ENCODE data around the gene TRAF6. TPM values are rescaled to one million over a fixed set of nuclear protein-coding genes. Genes with fewer than 3 reads are reported as not detected.
A peak's percentile ranks its signal among the peaks of the same experiment; 100 is the strongest.

The TRAF6 gene
- total and polyA plus RNA-seq, 10 of the 15 experiments (the other 5 are each of a cell fraction or from before 2014, with no cell fraction given): 1.4 to 10.9 (median 7.0) TPM

GRCh38 chr11:36441610-36442208, 68.4 kb downstream of the TRAF6 start (continued):
- TF ChIP-seq GABPA (IDR thresholded peaks at IDR 0.05; ENCODE audit: low read depth) (0 out of 2 replicates have a peak, but pooled peaks have one; percentile 8), KDM1A (IDR thresholded peaks at IDR 0.05; ENCODE audit: borderline replicate concordance) (no peak), SKIL (IDR thresholded peaks at IDR 0.05; ENCODE audit: low read depth, poor library complexity, severe bottlenecking) (no peak), SP1 (IDR thresholded peaks at IDR 0.05; ENCODE audit: low read depth, low read length) (no peak), CHD1 (IDR thresholded peaks at IDR 0.05; ENCODE audit: low read depth, low read length) (no peak), JUNB (IDR thresholded peaks at IDR 0.05) (peak; percentile 84), ETV6 (conservative IDR thresholded peaks at IDR 0.05 in 1 of 2, IDR thresholded peaks at IDR 0.05 in 1 of 2; ENCODE audit: borderline replicate concordance in 1 of 2, low read depth in 1 of 2) (peak in 1 of 2 experiments; percentile 69; a peak in 2 of 4 replicates), MEF2A (IDR thresholded peaks at IDR 0.05; ENCODE audit: insufficient read depth, low read depth, low read length) (peak; percentile 94), NRF1 (conservative IDR thresholded peaks at IDR 0.05; ENCODE audit: low read depth, low read length) (no peak), CBX5 (IDR thresholded peaks at IDR 0.05; ENCODE audit: low read depth) (peak; percentile 80), DPF2 (IDR thresholded peaks at IDR 0.05) (no peak), POLR2AphosphoS5 (IDR thresholded peaks at IDR 0.05; ENCODE audit: low read length) (no peak), TCF12 (IDR thresholded peaks at IDR 0.05; ENCODE audit: low read depth, low read length) (0 out of 2 replicates have a peak, but pooled peaks have one; percentile 34), TCF7 (IDR thresholded peaks at IDR 0.05; ENCODE audit: borderline replicate concordance) (no peak), IKZF1 (conservative IDR thresholded peaks at IDR 0.05) (peak; percentile 49), MTA3 (IDR thresholded peaks at IDR 0.05; ENCODE audit: borderline replicate concordance, low read length) (0 out of 2 replicates have a peak, but pooled peaks have one; percentile 39), PAX5 (IDR thresholded peaks at IDR 0.05; ENCODE audit: borderline replicate concordance, low read depth, low read length) (0 out of 2 replicates have a peak, but pooled peaks have one; percentile 12), MEF2B (IDR thresholded peaks at IDR 0.05; ENCODE audit: partially characterized antibody, poor library complexity, severe bottlenecking) (peak; percentile 47)
- TF ChIP-seq, protein P1, sequence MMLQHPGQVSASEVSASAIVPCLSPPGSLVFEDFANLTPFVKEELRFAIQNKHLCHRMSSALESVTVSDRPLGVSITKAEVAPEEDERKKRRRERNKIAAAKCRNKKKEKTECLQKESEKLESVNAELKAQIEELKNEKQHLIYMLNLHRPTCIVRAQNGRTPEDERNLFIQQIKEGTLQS (IDR thresholded peaks at IDR 0.05; ENCODE audit: borderline replicate concordance, extremely low read depth, low read depth, low read length): no peak
- TF ChIP-seq, protein P2, sequence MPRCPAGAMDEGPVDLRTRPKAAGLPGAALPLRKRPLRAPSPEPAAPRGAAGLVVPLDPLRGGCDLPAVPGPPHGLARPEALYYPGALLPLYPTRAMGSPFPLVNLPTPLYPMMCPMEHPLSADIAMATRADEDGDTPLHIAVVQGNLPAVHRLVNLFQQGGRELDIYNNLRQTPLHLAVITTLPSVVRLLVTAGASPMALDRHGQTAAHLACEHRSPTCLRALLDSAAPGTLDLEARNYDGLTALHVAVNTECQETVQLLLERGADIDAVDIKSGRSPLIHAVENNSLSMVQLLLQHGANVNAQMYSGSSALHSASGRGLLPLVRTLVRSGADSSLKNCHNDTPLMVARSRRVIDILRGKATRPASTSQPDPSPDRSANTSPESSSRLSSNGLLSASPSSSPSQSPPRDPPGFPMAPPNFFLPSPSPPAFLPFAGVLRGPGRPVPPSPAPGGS (IDR thresholded peaks at IDR 0.05; ENCODE audit: borderline replicate concordance, insufficient read depth, low read depth, low read length, poor library complexity, severe bottlenecking): peak; percentile 66
